Measurements from ENCODE around the gene ABHD17C. TPM values are rescaled to one million over a fixed set of nuclear protein-coding genes. Genes with fewer than 3 reads are reported as not detected.

Gene ABHD17C
- total RNA-seq, 4 donors from 2014 or later = 7.3 to 9.5 (median 8.4) TPM

GRCh38 chr15:80776420-80777045 is 81.4 kb downstream of the ABHD17C start:
- Histone ChIP-seq H3K27ac (no peak overlapping the region), H3K9me3 (no peaks in the 10 kb centered on the region), H3K36me3 (no peaks in the 10 kb centered on the region), H3K27me3 (no peaks in the 10 kb centered on the region), H3K4me3 (replicated peaks in 1 of 3) (no peak overlapping the region), H3K4me1 (peaks cover 18 to 38% of the 10 kb centered on the region in 2 donors)
- peak; percentile 78 to 81 for DNase-seq
- TF ChIP-seq POLR2A (IDR thresholded peaks at IDR 0.05) (no peak), CTCF (IDR thresholded peaks at IDR 0.05) (peak; percentile 65 to 87 (median 76))
- intact Hi-C loops (cut with DNase I) = loop anchor here (5.0 to 10.0 kb wide), 4 partner anchors 152 to 319 kb away; no protein-coding TSS in a partner anchor
- 28 to 34% methylated on average over 5 of the region's 5 CpGs for WGBS, 2 donors

- intact Hi-C loops (cut with DNase I) = loop anchor here (5.0 to 10.0 kb wide), 4 partner anchors 152 to 320 kb away; no protein-coding TSS in a partner anchor
- WGBS, 2 donors = 53 to 66% methylated on average over 8 of the region's 8 CpGs
- Histone ChIP-seq H3K4me3 (replicated peaks in 1 of 3) (no peak overlapping the region), H3K27me3 (no peaks in the 10 kb centered on the region), H3K27ac (no peak overlapping the region), H3K4me1 (peaks cover 18 to 38% of the 10 kb centered on the region in 2 donors), H3K36me3 (no peaks in the 10 kb centered on the region), H3K9me3 (no peaks in the 10 kb centered on the region)
- DNase-seq = no peak
- TF ChIP-seq POLR2A (IDR thresholded peaks at IDR 0.05) (no peak), CTCF (IDR thresholded peaks at IDR 0.05) (no peak)
These were observed 82.0 kb downstream of the ABHD17C start for GRCh38 chr15:80777137-80777536.

- Histone ChIP-seq H3K4me1 (peaks cover 18 to 38% of the 10 kb centered on the region in 2 donors), H3K36me3 (no peaks in the 10 kb centered on the region), H3K9me3 (no peaks in the 10 kb centered on the region), H3K4me3 (replicated peaks in 1 of 3) (no peak overlapping the region), H3K27me3 (no peaks in the 10 kb centered on the region), H3K27ac (no peak overlapping the region)
- intact Hi-C loops (cut with DNase I) = loop anchor here (5.0 to 10.0 kb wide), 4 partner anchors 153 to 321 kb away; no protein-coding TSS in a partner anchor
- TF ChIP-seq CTCF (IDR thresholded peaks at IDR 0.05) = no peak
- TF ChIP-seq POLR2A (IDR thresholded peaks at IDR 0.05) = no peak
- no peak for DNase-seq
- WGBS, 2 donors = 76 to 81% methylated on average over 10 of the region's 10 CpGs
These were observed 82.9 kb downstream of the ABHD17C start for GRCh38 chr15:80777826-80778620.

GRCh38 chr15:80778621-80778963 is 83.5 kb downstream of the ABHD17C start:
- no peak overlapping the region for H3K27ac ChIP-seq
- DNase-seq = no peak
- intact Hi-C loops (cut with DNase I) = loop anchor here (5.0 to 10.0 kb wide), 4 partner anchors 154 to 321 kb away; no protein-coding TSS in a partner anchor
- TF ChIP-seq CTCF (IDR thresholded peaks at IDR 0.05) = no peak
- no peak for TF ChIP-seq POLR2A (IDR thresholded peaks at IDR 0.05)
- H3K36me3 ChIP-seq = no peaks in the 10 kb centered on the region
- H3K27me3 ChIP-seq = no peaks in the 10 kb centered on the region
- no peaks in the 10 kb centered on the region for H3K9me3 ChIP-seq
- 22 to 23% methylated on average over 7 of the region's 7 CpGs for WGBS, 2 donors
- H3K4me1 ChIP-seq = peaks cover 18 to 38% of the 10 kb centered on the region in 2 donors
- peak overlapping the region in 1 of 3 donors; percentile 37 for H3K4me3 ChIP-seq (replicated peaks in 1 of 3)

Measured in thyroid gland (tissue), 4 donors.